Activated CD4-positive, alpha-beta T cell treated with anti-CD3 and anti-CD28 coated beads for 24 hours (primary cell): ENCODE results near the gene USP5.

Experiments used
- DNase-seq, 2 donors: peaks; one replicate each; pipeline ENCODE4 v3.0.0-alpha.2; 2020; ENCODE audit warnings: low read depth in 2 of 2

USP5 gene

GRCh38 chr12:6840761-6841515 is 11.0 kb upstream of the USP5 start, which contains the start of gene GNB3:
Gene GNB3 (plus strand): TSS chr12:6840925. CDS start chr12:6841288, 363 bp downstream.
- no peak for DNase-seq

- DNase-seq = no peak
These were observed 9.9 kb upstream of the USP5 start for GRCh38 chr12:6842075-6842474.

- no peak for DNase-seq
These were observed 8.6 kb upstream of the USP5 start for GRCh38 chr12:6843118-6843902.

- no peak for DNase-seq
These were observed 6.6 kb upstream of the USP5 start for GRCh38 chr12:6845395-6845794.

- DNase-seq = no peak
These were observed 5.6 kb upstream of the USP5 start for GRCh38 chr12:6846316-6846869.

GRCh38 chr12:6847676-6848075 is 4.3 kb upstream of the USP5 start:
- DNase-seq = no peak

- DNase-seq = no peak
These were observed 2.5 kb upstream of the USP5 start for GRCh38 chr12:6849427-6849826.

- no peak for DNase-seq
These were observed 1.9 kb upstream of the USP5 start for GRCh38 chr12:6849976-6850560.

- no peak for DNase-seq
These were observed 1.2 kb upstream of the USP5 start for GRCh38 chr12:6850796-6851152.

- peak; percentile 91 to 95 for DNase-seq
These were observed 613 bp upstream of the USP5 start, which contains the start of gene CDCA3 for GRCh38 chr12:6851153-6851920. Gene CDCA3 (minus strand): TSS chr12:6851286. CDS start chr12:6850952, 334 bp downstream.

GRCh38 chr12:6852651-6853354 is 853 bp downstream of the USP5 start:
- peak; percentile 56 to 64 for DNase-seq

GRCh38 chr12:6853626-6854025 is 1.7 kb downstream of the USP5 start:
- DNase-seq = no peak

- no peak for DNase-seq
These were observed 2.1 kb downstream of the USP5 start for GRCh38 chr12:6854036-6854435.

- no peak for DNase-seq
These were observed 3.4 kb downstream of the USP5 start for GRCh38 chr12:6855322-6855721.

GRCh38 chr12:6858799-6859198 is 6.8 kb downstream of the USP5 start:
- DNase-seq = no peak

GRCh38 chr12:6860116-6860515 is 8.2 kb downstream of the USP5 start:
- DNase-seq = no peak

GRCh38 chr12:6860942-6861341 is 9.0 kb downstream of the USP5 start:
- no peak for DNase-seq

GRCh38 chr12:6861391-6861790 is 9.4 kb downstream of the USP5 start:
- no peak for DNase-seq

GRCh38 chr12:6863033-6863432 is 11.1 kb downstream of the USP5 start:
- DNase-seq = no peak

GRCh38 chr12:6863586-6864321 is 11.8 kb downstream of the USP5 start:
- no peak for DNase-seq
